Activated naive CD4-positive, alpha-beta T cell (primary cell): ENCODE data around the gene NABP1.

Experiments
- DNase-seq, 4 experiments: peaks; one replicate each; lab custom pipeline; 2025; lab: John Stamatoyannopoulos, UW

Gene NABP1

DNA sequence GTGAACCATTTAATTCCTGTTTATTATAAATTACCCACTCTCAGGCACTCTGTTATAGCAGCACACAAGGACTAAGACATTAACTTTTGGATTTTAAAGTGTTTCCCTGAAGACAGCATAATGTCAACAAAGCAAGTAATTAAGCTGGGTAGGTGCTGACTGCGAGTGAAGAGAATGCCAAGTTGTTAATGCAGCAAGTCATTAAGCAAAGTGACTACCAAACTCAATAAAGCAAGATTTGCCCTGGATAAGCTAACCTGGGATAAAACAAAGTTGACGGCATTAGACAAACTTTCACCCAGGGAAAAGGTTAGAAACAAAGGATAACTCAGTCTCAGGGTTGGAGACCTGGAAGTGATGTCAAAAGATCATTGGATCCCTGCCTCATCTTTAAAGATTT, 28.4 kb upstream of the NABP1 start:
- no peak for DNase-seq

DNA sequence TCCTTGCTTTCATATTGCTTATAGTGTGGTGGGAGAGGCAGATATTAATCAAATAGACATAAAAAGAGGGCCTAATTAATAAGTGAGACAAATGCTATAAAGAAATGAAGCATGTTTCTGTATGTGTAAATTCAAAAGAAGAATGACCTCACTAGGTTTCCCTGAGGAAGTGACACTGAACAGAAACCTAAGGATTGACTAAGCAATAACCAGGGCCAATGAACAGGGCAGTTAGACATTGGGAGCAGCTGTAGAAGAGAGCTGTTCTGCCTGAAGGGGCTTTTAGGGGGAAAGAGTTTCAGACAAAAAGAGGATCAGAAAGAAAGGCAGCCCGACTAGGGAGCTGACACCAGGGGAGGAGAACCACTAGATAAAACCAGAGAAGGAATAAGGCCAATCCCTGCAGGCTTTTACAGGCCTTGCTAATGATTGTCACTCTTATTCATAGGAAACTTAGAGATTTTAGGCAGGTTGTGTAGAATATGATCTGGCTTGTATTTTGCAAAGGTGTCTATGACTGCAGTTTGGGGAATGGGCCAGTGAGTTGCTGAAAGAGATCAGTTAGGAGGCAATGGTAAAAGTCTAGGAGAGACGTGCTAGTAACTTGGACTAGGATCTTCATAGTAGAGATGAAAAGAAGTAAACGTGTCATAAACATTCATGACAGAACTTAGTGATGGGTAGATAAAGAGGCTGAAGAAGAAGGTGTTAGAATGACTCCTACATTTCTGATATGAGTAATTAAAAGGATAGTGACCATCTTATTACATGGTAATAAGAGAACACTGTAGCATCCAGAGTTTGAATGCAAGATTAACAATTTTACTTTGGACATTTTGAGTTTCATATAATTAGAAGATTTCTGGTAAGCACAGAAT, 26.8 kb upstream of the NABP1 start:
- DNase-seq = no peak

DNA sequence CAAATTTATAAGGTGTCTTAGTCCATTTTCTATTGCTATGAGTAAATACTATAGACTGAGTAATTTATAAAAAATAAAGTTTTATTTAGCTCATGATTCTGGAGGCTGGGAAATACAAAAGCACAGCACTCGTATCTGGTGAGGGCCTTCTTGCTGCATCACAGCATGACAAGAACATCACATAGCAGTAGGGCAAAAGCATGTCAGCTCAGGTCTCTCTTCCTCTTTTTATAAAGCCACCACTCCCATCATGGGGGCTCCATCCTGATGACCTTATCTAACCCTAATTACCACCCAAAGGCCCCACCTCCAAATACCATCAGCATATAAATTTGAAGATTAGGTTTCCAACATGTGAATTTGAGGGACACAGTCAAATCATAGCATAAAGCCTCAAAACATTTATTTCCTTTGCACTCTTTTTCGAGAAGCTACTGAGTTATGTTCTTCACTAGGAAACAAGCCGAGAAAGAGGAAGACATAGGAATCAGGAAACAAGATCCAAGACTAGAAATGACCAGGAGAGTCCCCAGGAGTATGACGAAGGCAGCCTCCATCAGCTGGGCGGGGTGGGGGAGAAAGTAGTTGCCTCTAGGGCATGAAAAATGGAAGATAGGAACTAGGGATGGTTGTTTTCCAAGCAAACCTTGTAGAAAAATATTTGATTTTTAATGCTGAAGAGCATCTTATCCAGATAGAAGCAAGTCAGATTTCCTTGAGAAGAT, 24.1 kb upstream of the NABP1 start:
- DNase-seq = no peak

DNA sequence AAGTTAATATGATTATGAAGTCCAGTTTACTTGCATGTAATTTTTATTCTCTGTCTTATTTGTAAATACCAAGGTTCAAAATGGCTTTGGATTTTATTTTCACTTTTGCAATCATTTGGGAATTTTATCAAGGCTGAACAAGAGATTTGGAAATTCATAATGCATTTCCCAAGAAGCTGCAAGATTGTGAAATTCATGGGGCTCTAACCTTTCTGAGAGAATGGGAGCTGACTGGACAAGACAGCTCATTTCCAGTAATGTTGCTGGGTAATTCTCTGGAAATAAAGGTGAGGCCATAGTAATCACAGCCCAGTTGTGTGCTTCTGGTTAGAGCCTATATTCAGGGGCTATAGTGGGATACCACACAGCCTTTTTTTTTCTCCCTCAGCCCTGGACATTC, 21.5 kb upstream of the NABP1 start:
- DNase-seq = no peak

DNA sequence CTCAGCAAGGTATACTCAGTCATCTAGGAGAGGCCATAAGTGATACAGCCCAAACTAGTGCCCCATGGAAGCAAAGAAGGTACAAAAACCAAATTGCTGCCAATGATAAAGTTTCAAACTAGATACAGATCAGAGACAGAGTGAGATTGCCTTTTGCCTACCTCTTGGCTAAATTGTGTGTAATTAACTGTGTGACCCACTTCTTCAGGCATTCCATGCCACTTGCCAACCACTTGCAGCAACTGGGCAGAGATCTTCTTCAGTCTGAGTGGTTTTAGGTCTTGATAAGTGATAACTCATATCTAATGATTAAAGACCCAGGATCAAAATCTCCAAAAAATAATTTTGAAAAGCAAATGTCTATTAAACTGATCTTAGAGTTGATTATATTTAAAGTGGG, 21.1 kb upstream of the NABP1 start:
- no peak for DNase-seq

DNA sequence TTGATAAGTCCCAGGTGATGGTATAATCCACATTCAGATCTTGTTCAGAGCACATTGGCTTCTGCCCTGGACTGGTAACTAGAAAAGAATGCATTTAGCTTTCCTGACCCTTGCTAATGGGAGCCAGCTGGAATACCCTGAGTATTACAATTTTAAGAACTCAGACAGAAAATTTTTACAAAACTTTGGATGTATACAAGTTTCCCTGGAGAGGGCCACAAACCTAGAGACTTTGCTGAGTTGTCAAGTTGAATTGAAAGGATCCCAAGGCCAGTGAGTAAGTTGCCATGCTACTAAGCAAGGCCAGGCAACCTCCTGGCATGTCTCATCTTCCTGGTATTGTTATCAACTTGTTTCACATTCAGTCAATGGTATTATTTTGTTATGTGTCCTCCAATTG, 20.0 kb upstream of the NABP1 start:
- no peak for DNase-seq

DNA sequence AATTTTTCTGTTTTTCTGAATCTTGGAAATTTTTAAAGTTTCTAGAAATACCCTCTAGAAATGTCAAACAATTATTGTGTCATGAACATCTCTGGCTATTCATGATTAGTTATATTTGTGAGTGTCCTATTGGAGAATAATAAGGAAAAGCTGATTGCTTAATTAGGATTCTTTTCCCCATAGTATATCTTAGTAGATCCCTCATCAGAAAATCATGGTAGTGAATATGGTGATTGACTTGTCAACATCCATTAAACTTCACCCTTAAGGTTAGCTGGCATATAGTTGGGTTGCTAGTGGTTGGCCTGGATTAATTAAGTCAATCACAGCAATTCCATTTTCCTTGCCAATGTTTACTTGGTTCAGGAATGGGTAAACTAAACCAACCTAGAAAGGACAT, 18.7 kb upstream of the NABP1 start:
- no peak for DNase-seq

DNA sequence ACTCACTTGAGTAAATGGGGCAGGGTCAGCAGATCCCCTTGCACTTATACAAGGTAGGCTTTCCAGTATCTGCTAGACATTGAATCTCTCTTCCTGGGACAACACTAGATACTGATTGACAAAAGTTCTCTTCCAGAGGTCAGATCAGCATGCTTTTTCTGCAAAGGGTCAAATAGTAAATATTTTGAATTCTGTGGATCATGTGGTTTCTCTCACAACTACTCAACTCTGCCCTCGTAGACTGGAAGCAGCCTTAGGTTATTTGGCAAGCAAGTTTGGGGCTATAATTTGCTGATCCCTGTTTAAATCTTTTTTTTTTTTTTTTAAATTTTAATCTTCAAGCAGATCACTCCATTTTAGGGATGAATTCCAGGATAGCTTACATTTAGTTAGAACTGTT, 17.4 kb upstream of the NABP1 start:
- DNase-seq = no peak

DNA sequence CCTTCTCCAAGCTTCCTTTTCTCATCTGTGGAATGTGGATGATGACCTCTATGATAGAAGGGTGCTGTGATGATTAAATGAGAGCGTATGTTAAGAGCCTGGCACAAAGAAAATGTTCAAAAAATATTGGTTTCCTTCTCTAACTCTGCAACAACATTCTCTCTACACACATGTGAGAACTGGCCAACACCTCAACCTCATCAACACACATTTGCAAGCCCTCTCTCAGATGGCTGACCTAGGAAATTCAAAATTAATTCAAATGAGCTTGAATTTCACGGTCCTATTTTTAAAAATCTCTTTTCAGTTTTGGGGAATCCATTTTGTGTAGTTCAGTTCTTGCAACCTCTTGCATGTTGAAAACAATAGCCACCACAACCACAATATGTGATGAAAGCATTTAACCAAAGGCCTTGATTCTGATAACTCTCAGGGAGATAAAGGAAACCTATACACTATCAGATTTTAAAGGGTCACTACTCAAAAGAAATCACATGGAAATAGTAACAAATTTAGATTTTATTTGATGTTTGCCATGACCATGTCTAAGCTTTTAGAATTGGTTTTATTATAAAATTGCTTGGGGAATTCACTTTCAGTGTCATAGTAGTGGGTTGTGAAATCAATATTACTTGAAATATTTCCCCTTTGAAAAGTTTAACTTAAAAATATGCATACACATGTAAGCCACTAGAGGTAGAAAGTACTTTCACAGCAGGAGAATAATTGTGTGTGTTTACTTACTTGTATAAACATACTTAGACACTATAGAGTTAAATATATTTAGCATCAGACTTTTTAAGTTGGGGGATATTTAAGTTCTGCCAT, 16.6 kb upstream of the NABP1 start:
- DNase-seq = no peak

DNA sequence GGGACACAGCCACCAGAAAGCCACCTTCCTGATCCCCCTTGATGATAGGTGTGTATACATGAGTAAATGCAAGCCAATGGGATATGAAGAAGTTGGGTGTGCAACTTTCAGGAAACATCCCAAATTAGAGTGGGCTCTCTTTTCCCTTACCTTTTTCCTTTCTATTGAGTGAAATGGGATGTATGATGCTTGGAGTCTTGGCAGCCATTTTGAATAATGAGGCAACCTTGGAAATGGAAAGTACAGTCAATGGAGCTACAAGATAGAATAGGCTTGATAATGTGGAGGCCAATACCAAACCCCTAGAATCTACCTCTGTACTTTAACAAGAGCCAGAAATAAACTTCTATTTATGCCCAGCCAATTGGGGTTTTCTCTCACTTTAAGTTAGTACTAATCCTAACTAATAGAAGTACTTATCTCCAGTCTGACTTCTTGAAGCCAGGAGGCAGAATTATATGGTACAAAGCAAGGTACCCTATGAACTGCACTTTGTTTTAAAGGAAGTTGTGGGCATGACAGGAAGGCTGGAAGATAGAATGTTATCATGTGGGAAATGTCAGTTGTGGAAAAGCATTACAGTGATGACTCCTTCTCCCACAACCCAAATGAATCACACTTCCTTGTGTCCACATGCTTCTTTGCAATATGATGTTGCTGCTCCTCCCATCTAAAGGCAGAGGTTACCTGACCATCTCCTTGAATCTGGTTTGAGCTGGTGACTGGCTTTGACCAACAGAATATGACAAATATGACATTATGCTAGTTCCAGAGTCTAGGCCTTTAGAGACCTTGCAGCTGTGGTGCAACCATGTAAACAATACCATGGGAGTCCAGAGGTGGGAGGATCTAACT, 12.9 kb upstream of the NABP1 start:
- no peak for DNase-seq

DNA sequence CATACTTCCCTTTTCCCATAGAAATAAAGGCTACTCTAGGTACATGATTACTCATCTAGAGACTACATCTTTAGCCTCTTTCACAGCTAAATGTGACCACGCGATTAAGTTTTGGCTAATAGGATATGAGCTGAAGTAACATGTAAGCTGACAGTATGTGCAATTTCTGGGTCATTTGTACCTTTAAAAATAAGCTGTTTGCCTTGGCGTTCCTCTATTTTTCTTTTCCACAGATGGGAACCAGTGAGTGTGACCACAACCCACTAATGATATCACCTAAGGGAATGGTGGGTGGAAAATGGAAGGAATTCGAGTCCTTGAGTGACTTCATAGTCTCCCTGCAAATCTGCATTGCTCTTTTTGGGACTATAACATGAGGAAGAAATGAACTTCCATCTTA, 11.7 kb upstream of the NABP1 start:
- DNase-seq = no peak

DNA sequence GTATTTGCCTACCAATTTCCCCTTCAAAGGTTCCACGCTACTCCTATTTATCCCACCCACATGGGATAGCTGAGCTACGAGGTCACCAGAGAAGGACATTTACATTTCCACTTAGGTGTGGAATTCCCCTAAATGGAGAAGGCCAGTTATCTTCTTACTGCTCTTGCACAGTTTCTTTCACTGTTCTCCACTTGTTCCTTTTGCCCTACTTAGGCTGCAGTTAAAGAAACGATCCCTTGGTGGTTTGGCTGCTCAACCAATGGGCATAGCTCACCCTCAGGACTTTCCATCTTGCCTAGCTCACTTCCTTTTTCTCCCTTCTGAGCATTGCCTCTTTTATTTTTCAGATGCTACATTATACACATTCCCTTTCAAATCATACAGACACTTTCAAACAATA, 11.2 kb upstream of the NABP1 start:
- no peak for DNase-seq

DNA sequence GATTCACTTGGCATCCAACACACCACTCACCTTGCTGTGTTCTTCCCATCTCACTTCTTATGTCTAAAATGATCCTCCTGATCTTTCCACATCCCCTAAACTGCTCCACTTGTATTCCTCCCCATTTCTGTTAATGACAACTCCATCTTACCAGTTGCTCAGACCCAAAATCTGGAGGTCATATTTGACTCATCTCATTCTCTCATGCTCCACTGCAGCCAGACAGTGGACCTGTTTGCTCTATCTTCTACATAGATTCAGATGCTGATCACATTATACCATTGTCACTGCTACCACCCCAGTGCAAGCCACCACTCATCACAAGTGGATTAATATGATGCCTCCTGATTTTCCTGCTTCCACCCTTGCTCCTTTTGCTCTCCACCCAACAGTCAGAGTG, 7.9 kb upstream of the NABP1 start:
- DNase-seq = no peak

DNA sequence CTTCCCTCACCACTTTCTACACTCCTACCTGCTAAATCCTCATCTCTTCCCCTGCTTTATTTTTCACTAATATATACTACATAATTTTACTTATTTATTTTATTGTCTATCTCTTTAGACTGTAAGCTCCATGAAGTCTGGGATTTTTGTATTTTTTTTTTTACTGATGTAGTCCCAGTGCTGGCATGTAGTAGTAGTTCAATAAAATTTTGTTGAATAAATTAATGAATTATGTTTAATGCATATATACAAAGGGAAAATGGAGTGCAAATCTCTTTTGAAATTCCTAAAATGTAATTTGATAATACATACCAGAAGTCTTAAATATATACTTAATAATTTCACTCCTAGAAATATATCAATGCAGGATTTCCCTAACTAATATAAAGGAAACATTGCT, 7.1 kb upstream of the NABP1 start:
- DNase-seq = no peak

DNA sequence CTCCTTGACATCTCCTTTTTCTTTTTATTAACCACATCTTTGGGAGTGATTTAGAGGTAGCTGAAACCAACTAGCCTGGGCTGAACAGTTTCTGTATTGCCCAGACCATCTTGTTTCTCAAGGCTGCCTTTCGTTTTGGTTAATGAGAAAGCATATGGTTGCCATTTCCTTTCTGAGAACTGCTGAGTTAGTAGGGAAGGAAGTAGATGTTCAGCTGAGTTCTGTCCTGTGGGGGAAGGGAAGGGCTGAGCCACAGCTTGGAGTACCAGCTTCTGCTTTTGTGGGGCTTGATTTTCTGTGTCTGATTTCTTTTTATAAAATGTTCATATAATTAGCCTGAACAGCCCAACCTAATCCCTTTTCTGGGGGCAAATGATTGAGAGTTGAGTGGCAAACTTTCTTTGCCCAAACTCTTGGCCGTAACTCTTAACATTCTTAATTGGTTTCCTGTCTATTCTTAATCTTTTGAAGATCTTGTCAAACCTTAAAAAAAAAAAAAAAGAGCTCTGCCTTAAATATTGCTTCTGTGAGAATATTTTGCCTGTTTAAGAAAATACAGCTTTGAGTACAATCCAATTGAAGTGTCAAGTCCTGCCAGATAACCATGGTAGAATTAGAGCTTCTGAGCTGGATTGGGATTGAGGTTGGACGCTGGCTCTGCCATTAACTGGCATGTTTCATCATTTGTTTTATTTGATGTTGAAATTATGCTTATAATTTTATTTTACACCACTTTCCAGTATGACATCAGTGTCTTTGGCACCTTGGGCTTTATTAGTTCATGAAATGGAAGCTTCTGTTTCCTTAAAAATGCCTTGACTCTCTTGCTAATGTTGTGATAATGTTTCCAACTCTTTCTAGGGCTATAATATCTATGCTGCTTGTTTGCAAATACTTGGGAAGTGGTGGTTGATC, 1.9 kb upstream of the NABP1 start:
- DNase-seq = peak in 2 of 4 experiments; percentile 15 to 42

DNA sequence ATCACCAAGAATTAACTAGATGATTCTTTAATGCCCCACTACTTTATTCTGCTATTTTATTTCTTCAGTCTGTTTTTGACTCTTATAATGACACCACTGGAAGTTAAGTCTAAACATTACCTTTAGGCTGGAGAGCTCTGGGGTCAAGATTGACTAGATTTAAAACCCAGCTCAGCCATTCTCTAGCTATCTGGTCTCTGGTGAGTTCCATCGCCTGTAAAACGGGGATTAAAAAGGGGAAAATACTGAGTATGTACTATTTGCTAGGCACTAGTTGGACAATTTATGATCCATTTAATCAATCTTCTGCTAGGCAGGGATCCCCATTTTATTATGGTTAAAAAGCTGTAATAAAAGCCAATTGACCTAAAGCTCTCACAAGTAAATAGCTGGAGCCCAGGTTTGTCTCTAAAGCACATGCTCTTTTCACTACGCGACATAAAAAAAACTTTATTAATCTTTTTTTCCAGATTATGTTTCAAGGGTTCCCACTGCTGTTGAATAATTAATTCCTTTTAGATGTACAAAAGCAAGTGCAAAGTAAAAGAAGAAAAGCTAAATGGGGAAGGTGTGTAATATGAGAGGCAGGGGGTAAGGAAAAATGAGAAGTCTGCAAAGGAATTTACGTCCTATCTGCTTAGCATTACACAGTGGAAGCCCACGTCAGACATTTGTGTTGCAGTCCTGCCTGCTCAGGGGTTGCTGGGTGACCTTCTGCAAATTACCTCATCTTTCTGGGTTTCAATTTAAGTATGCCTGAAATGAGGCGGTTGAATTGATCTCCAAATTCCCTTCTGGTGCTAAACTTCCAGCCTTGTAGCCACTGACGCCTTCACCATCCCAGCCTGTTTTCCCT, 918 bp upstream of the NABP1 start:
- DNase-seq = no peak

DNA sequence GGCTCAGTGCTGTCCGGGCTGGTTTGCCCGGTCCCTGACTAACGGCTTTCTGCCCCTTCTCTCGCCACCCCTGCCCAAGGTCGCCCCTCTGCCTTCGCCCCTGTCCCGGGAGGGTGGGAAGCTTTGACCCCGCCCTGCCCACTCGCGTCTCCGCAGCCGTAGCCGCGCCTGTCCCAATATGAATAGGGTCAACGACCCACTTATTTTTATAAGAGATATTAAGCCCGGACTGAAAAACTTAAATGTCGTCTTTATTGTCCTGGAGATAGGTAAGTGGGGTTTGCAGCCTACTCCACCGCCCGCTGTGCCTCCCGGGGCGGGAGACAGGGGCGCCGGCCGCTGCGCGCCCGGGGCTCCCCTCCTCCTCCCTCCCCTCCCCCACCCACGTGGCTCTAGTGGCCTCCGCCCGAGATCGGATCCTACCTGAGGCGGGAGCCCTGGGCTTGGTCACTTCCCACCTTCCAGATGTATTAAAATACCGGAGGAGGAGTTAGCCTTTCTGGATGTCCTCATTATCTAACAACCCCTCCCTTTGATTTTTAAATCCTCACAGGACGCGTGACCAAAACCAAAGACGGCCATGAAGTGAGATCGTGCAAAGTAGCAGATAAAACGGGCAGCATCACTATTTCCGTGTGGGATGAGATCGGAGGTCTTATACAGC, 633 bp downstream of the NABP1 start:
- DNase-seq = peak in 3 of 4 experiments; percentile 29 to 49 (median 48)

DNA sequence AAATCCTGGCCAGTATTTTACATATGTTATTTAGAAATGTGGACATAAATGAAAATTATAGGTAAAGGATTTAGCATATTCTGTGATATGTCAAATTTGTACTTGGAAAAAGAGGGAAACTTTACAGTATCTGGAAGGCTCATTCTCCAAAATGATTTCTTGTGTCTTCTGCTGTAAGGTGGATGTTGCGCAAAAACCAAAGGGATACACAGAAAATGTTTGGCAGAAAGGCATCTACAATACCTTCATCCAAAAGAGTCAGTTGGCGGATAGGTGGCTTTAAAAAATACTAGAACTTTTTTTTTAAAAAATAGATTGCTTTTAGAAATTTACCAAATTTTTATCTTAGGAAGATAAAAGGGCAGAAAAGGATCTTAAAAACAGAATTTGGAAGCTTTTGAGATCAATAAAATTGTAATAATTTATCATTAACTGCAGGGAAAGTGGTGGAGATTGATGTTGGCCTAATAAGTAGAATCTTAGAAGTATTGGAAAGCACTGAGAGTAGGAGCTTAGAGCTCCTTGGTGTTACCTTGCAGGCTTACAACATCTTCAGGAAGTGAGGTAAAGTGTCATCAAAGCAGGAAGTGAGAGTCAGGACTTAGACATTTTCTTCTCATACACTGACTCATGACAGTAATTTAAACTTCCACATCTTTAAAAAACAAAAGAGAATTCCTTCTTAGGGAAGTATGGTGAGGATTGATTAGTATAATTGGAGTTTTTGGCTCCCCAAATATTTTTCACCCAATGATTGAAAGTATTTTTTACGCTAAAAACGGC, 2.1 kb downstream of the NABP1 start:
- no peak for DNase-seq
